K562 (cell line): ENCODE measurements around the gene RAB40B. TPM values are rescaled to one million over a fixed set of nuclear protein-coding genes. Genes with fewer than 3 reads are reported as not detected.

ENCODE experiments used
- ATAC-seq: fragments of 200-7000 bp; cut with Tn5 transposase; 3 replicates; pipeline ENCODE4 v1.9.1; 2020; ENCODE audit warnings: moderate library complexity
- BruUV-seq: library from RNA; stranded (reverse); fragments of 400-500 nt; replicated peaks from 2 replicates; lab custom pipeline; 2021; lab: Mats Ljungman, UMichigan
- CTCF ChIA-PET: fragments of 300-600 bp; formaldehyde crosslinking; extraction: SDS; loops from one replicate; lab custom pipeline; 2021; ENCODE audit warnings: low intra/inter-chr PET ratio; lab: Yijun Ruan, JAX
- POLR2A ChIA-PET: fragments of 300-600, 350-650 bp; sonication (Branson Sonifier 250); formaldehyde crosslinking; extraction: SDS; loops from one replicate; lab custom pipeline; 2021; ENCODE audit warnings: antibody characterized with exemption, inconsistent platforms; lab: Yijun Ruan, JAX
- DNase-seq, 4 experiments: peaks; one replicate each; pipeline versions ENCODE4 v3.0.0 to v3.0.0-alpha.2; 2011 to 2018; ENCODE audit warnings: low spot score in 3 of 4, mixed read lengths in 3 of 4; ENCODE audit errors: extremely low read depth in 1 of 4
- FAIRE-seq: peaks from 2 replicates; lab custom pipeline; 2011; peaks lifted over from hg19 to GRCh38; lab: Jason Lieb, UNC
- H2AFZ ChIP-seq: 2 replicates; pipeline ENCODE4 v1.6.0; 2011; ENCODE audit warnings: low read depth, low read length, control low read depth, inconsistent platforms
- H3K27ac ChIP-seq: fragments of 200-600 bp; 3 replicates; pipeline ENCODE4 v1.8.0; 2011; ENCODE audit warnings: low read depth, mild to moderate bottlenecking, control low read depth, inconsistent platforms, low read length, moderate library complexity, mixed read lengths; ENCODE audit errors: extremely low read depth
- H3K27me3 ChIP-seq, 2 experiments: fragments of 300-600 bp in 1 of 2; 2 replicates in 1 of 2; 3 replicates in 1 of 2; pipeline versions ENCODE4 v1.6.0 to v1.8.0; 2011; ENCODE audit warnings: inconsistent platforms in 2 of 2, low read length in 2 of 2, mild to moderate bottlenecking in 1 of 2, mixed read lengths in 1 of 2, moderate library complexity in 1 of 2; ENCODE audit not compliant: control insufficient read depth in 2 of 2, insufficient read depth in 2 of 2
- H3K36me3 ChIP-seq: fragments of 300-600 bp; 3 replicates; pipeline ENCODE4 v1.8.0; 2011; ENCODE audit warnings: mild to moderate bottlenecking, low read length, inconsistent platforms; ENCODE audit not compliant: control insufficient read depth, insufficient read depth
- H3K4me1 ChIP-seq, 2 experiments: fragments of 200-600 bp in 1 of 2; replicated peaks in 1 of 2; 2 replicates in 1 of 2; 3 replicates in 1 of 2; pipeline versions ENCODE4 v1.5.1 to v1.8.0; 2011; ENCODE audit warnings: inconsistent platforms in 2 of 2, low read length in 2 of 2, mild to moderate bottlenecking in 1 of 2, mixed read lengths in 1 of 2, moderate library complexity in 1 of 2; ENCODE audit not compliant: control insufficient read depth in 2 of 2, insufficient read depth in 2 of 2
- H3K4me2 ChIP-seq: 2 replicates; pipeline ENCODE4 v1.6.1; 2011; ENCODE audit warnings: low read length, control low read depth, inconsistent platforms, mixed read lengths; ENCODE audit not compliant: insufficient read depth
- H3K4me3 ChIP-seq: fragments of 200-600 bp; sonication (generic), shearing (Covaris generic); 2 replicates; pipeline ENCODE4 v1.5.1; 2016; ENCODE audit warnings: control low read depth, inconsistent platforms
- H3K79me2 ChIP-seq: fragments of 200-600 bp; 3 replicates; pipeline ENCODE4 v1.8.0; 2011; ENCODE audit warnings: low read length, inconsistent platforms; ENCODE audit not compliant: control insufficient read depth, insufficient read depth
- H3K9ac ChIP-seq, 2 experiments: 2 replicates each; pipeline versions ENCODE4 v1.6.0 to v1.6.1; 2011; ENCODE audit warnings: low read depth in 2 of 2, low read length in 2 of 2, control low read depth in 1 of 2, inconsistent platforms in 1 of 2, mild to moderate bottlenecking in 1 of 2, mixed read lengths in 1 of 2; ENCODE audit not compliant: insufficient read depth in 1 of 2
- H3K9me1 ChIP-seq: one replicate; pipeline ENCODE4 v1.6.0; 2011; ENCODE audit warnings: inconsistent platforms, mild to moderate bottlenecking, low read length, moderate library complexity; ENCODE audit not compliant: control insufficient read depth, insufficient read depth
- H3K9me3 ChIP-seq: replicated peaks from 2 replicates; pipeline ENCODE4 v1.5.1; 2011; ENCODE audit warnings: low read depth, low read length, inconsistent platforms; ENCODE audit not compliant: control insufficient read depth, insufficient read depth
- H4K20me1 ChIP-seq: replicated peaks from 2 replicates; pipeline ENCODE4 v1.6.1; 2011; ENCODE audit warnings: low read length, inconsistent platforms, mixed read lengths; ENCODE audit not compliant: control insufficient read depth, insufficient read depth
- E2F4 ChIP-seq: sonication (generic); formaldehyde crosslinking; IDR thresholded peaks from 2 replicates; pipeline ENCODE4 v1.8.0; 2022; ENCODE audit warnings: mild to moderate bottlenecking, low read depth, missing genetic modification reagents
- E2F6 ChIP-seq, 2 experiments: IDR thresholded peaks; 2 replicates each; pipeline ENCODE4 v1.6.1; 2011; ENCODE audit warnings: borderline replicate concordance in 1 of 2, control low read depth in 1 of 2, low read depth in 1 of 2, low read length in 1 of 2, mild to moderate bottlenecking in 1 of 2, mixed read lengths in 1 of 2, moderate library complexity in 1 of 2; ENCODE audit not compliant: insufficient read depth in 1 of 2, insufficient read length in 1 of 2, poor library complexity in 1 of 2, severe bottlenecking in 1 of 2; ENCODE audit errors: extremely low read depth in 1 of 2
- E2F8 ChIP-seq: fragments of 450-650 bp; IDR thresholded peaks from 2 replicates; pipeline ENCODE4 v1.7.1; 2018; ENCODE audit warnings: mild to moderate bottlenecking, low read depth; ENCODE audit not compliant: partially characterized antibody
- KAT7 ChIP-seq: sonication (generic); formaldehyde crosslinking; IDR thresholded peaks from 2 replicates; pipeline ENCODE4 v1.8.0; 2022; ENCODE audit warnings: missing genetic modification reagents, mild to moderate bottlenecking, borderline replicate concordance
- KDM1A ChIP-seq, 2 experiments: fragments of 450-650 bp; IDR thresholded peaks; 2 replicates each; pipeline ENCODE4 v1.6.1; 2016; ENCODE audit warnings: mild to moderate bottlenecking in 2 of 2
- MYC ChIP-seq, 2 experiments: fragments of 250-450 bp in 1 of 2; sonication (Bioruptor Pico) in 1 of 2; IDR thresholded peaks; 2 replicates each; pipeline versions ENCODE4 v1.5.1 to v1.6.1; 2012 to 2021; ENCODE audit warnings: low read depth in 2 of 2, borderline replicate concordance in 1 of 2, improper control_type of control experiment in 1 of 2, low read length in 1 of 2, mild to moderate bottlenecking in 1 of 2, moderate library complexity in 1 of 2
- SLC30A9 ChIP-seq: fragments of 250-450 bp; sonication (Bioruptor Pico); IDR thresholded peaks from 2 replicates; pipeline ENCODE4 v1.8.0; 2022; ENCODE audit warnings: mild to moderate bottlenecking, moderate library complexity
- ZBTB12 ChIP-seq: fragments of 250-450 bp; sonication (Bioruptor Pico); IDR thresholded peaks from 2 replicates; pipeline ENCODE4 v1.4.0; 2020
- ZNF766 ChIP-seq: fragments of 200-800 bp; sonication (Bioruptor generic); conservative IDR thresholded peaks from 2 replicates; pipeline ENCODE4 v1.6.1; 2016; ENCODE audit warnings: missing genetic modification characterization, missing compliant biosample characterization
- ZSCAN32 ChIP-seq: fragments of 450-650 bp; formaldehyde crosslinking; IDR thresholded peaks from 2 replicates; pipeline ENCODE4 v1.4.0; 2020; ENCODE audit warnings: mild to moderate bottlenecking, moderate library complexity
- whole genome bisulfite sequencing: fragments of 100-300 bp; shearing (Covaris generic); methylation state at CpG from one replicate; pipeline ENCODE4 v1.1.6; 2016; ENCODE audit warnings: low coverage, mixed read lengths; ENCODE audit not compliant: insufficient coverage; ENCODE audit errors: missing lambda C conversion rate; 5-methylcytosine and 5-hydroxymethylcytosine counted together
- in situ Hi-C: fragments of 300-500 bp; cut with MboI; formaldehyde crosslinking; loops from 4 replicates; pipeline ENCODE4 v1.15.0; 2018; ENCODE audit warnings: inconsistent platforms, mixed read lengths
- intact Hi-C: fragments of 100-400 bp; cut with micrococcal nuclease; formaldehyde crosslinking; loops from 2 replicates; pipeline ENCODE4 v1.14.2; 2022
- polyA plus RNA-seq, 8 experiments: library from polyadenylated mRNA; depleted of rRNA in 4 of 8; stranded (reverse) in 5 of 8; unstranded in 3 of 8; fragments of >200 nt; fragmentation: Nextera tagmentation in 2 of 8; fragmentation: Illumina TruSeq in 1 of 8; extraction: Ambion mirVana in 2 of 8; extraction: Trizol in 1 of 8; gene quantifications; 2 replicates each; pipeline versions ENCODE4 v1.2.1 to v1.2.3, GENCODE V29; 2011 to 2014; ENCODE audit warnings: inconsistent platforms in 1 of 8, missing spikeins in 1 of 8
- total RNA-seq, 7 experiments: library from RNA; depleted of rRNA in 6 of 7; stranded (reverse); fragments of >200 nt in 6 of 7; fragmentation: Illumina TruSeq in 2 of 7; extraction: Trizol in 2 of 7; gene quantifications; 2 replicates each; pipeline versions ENCODE4 v1.2.1 to v1.2.3, GENCODE V29; 2011 to 2021; ENCODE audit warnings: low replicate concordance in 1 of 7

RAB40B gene
- total and polyA plus RNA-seq, 9 of the 15 experiments (the other 6 are each of a cell fraction or from before 2014, with no cell fraction given) = 0.13 to 4.6 (median 1.4) TPM

GRCh38 chr17:82734987-82735866 lies 36.7 kb upstream of the RAB40B start, which contains the start of gene FN3K:
TSS of gene FN3K (plus strand) at chr17:82735615. CDS start at chr17:82735637, 22 bp downstream.
- POLR2A ChIA-PET = interaction anchor here (0.7 to 1.3 kb wide), 3 partner anchors 16 to 238 kb away, joined by 3 to 4 read pairs (median 4); no protein-coding TSS in a partner anchor
- Histone ChIP-seq H3K4me1 (peaks cover 13 to 44% of the 10 kb centered on the region in 2 experiments; a peak in 4 of 5 replicates), H2AFZ (peak within 1 kb of the TSS; percentile 95), H3K36me3 (peaks cover 28% of the 10 kb centered on the region; the same call in 2 of the 3 replicates), H3K9me1 (no peaks in the 10 kb centered on the region), H3K4me3 (peak within 1 kb of the TSS; percentile 69), H3K4me2 (peak within 1 kb of the TSS; percentile 75), H3K27ac (peak within 1 kb of the TSS; percentile 83), H3K9me3 (peaks cover 18% of the 10 kb centered on the region), H4K20me1 (no peaks in the 10 kb centered on the region), H3K79me2 (peaks cover 22% of the 10 kb centered on the region), H3K27me3 (no peaks in the 10 kb centered on the region), H3K9ac (peak within 1 kb of the TSS; percentile 72 to 97)
- ATAC-seq (peak; percentile 83), FAIRE-seq (peak; percentile 29), DNase-seq (peak; percentile 80 to 92 (median 88))
- TSS peak; percentile 82 for BruUV-seq
- intact Hi-C loops = no loop called here
- CTCF ChIA-PET = no interaction called here
- in situ Hi-C loops = no loop called here
- 17% methylated on average over 43 of the region's 101 CpGs for WGBS
- TF ChIP-seq E2F4 (CRISPR knock-in tag) = peak; percentile 53; the same call in 1 of the 2 replicates
- peak; percentile 35; the same call in 1 of the 2 replicates for TF ChIP-seq MYC (IDR thresholded peaks at IDR 0.05; ENCODE audit: low read depth, low read length)
- TF ChIP-seq MYC (CRISPR knock-in tag; IDR thresholded peaks at IDR 0.05; ENCODE audit: borderline replicate concordance, low read depth) = no peak
- TF ChIP-seq ZBTB12 (CRISPR knock-in tag) = peak; percentile 64; the same call in 1 of the 2 replicates
- peak in 1 of 2 experiments; percentile 82; a peak in 2 of 4 replicates for TF ChIP-seq KDM1A (IDR thresholded peaks at IDR 0.05)
- TF ChIP-seq E2F8 = peak; percentile 55
- peak; percentile 51 to 83 for TF ChIP-seq E2F6 (IDR thresholded peaks at IDR 0.05; ENCODE audit: borderline replicate concordance in 1 of 2, extremely low read depth in 1 of 2, insufficient read depth in 1 of 2, insufficient read length in 1 of 2, low read depth in 1 of 2, low read length in 1 of 2, poor library complexity in 1 of 2, severe bottlenecking in 1 of 2)
- TF ChIP-seq KAT7 = peak; percentile 91; the same call in 1 of the 2 replicates
- no peak for TF ChIP-seq SLC30A9
- peak; percentile 86; the same call in 1 of the 2 replicates for TF ChIP-seq ZNF766 (CRISPR knock-in tag)
- no peak for TF ChIP-seq ZSCAN32 (CRISPR knock-in tag)
